Midbrain (tissue), 1 donor: ENCODE data around the gene CDK6.

Source experiments
- DNase-seq: peaks from one replicate; lab custom pipeline; 2025; lab: John Stamatoyannopoulos, UW

Gene CDK6

GRCh38 chr7:92645114-92646061, 191.0 kb downstream of the CDK6 start:
- DNase-seq, result peak; percentile 42

- peak; percentile 21 for DNase-seq
Observed at GRCh38 chr7:92644406-92645113, 191.8 kb downstream of the CDK6 start.

- no peak for DNase-seq
Observed at GRCh38 chr7:92643821-92644220, 192.6 kb downstream of the CDK6 start.

DNA sequence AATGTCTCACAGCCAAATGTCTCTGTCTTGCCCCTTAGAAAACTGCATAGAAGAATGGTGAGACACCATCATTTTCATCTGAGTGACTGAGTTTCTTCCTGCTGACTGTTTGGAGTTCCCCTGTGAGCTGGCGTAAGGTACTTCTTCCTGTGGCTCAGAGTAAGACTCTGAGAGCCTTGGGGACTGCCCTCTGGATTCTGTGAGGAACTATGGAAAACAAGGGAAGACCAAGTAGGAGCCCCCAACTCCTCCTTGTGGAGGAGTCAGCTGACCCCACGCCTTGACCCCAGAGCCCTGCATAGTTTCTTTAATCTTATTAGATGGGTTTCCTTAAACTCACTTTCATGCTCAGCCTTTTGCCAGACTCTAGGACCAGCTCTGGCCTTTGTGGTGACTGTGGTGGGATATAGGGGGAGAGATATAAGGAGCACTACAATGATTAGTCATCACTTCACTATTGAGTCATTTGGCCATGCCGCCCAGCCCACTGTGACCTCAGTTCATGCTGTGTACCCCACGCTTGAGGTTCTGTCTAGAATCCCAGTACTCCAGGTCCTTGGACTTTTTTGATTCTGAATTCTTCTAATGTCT, 194.4 kb downstream of the CDK6 start:
- DNase-seq, result no peak

DNA sequence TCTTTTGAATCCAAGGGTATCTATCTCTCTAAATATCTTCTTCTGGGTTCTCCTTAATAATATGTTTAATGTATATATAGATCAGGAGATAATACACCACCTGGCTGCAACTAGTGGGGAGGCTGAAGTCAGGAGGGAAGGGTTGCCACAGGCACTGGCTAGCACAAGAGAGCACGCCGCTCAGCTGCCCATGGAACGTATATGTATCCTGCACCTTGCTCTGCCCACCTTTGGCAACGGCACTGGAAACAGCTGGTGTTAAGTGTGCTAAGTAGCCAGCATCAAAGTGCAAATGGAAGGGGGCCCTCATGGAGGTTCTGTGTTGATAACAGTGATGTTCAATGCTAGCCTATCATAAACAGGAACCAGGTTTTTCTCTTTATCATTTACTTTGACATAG, 196.4 kb downstream of the CDK6 start:
- DNase-seq, result no peak

- peak; percentile 19 for DNase-seq
Observed at GRCh38 chr7:92639213-92639896, 197.0 kb downstream of the CDK6 start.

GRCh38 chr7:92636018-92636560, 200.3 kb downstream of the CDK6 start:
- no peak for DNase-seq

DNA sequence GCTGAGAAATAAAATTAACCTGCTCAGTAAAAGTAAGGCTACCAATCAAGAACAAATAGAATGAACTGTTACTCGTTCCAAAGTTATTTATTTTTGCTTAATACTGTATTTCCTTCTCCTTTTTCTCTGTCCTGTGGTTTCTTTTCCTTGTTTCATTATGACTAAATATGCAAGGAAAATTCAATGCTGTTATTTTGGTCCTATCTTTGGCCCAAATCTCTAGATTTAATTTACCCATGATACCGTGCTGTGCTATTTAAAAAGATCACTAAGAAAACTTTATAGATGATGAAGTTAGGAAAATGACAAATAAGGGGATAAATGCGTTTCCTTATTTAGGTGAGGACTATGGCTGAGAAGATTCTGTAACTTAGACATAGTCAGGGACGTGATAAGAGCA, 200.8 kb downstream of the CDK6 start:
- no peak for DNase-seq

DNA sequence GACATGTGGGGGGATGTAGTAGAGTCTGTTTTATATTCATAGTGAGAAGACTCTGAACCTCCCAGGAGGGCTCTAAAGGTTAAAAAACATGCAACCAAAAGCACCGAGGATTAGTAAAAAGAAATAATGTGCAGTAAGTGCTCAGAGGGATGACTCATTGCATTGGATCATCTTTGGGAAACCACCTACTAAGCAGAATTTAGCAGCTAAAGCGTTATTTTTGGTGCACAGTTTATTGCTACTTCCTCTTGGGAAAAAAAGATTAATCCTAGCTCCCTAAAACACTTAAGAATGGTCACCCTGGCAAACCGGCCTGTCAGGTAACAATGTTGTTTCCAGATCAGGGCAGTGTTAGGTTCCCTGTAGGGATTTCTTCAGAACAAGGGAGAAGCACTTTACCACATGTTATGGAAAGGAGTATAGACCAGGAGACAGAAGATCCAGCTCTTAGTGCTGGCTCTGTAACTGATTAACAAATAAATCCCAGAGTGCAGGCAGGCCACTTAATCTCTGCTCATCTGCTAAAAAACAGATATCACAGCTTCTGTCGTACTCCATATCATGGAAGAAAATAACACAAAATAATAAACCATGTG, 201.4 kb downstream of the CDK6 start:
- no peak for DNase-seq

DNA sequence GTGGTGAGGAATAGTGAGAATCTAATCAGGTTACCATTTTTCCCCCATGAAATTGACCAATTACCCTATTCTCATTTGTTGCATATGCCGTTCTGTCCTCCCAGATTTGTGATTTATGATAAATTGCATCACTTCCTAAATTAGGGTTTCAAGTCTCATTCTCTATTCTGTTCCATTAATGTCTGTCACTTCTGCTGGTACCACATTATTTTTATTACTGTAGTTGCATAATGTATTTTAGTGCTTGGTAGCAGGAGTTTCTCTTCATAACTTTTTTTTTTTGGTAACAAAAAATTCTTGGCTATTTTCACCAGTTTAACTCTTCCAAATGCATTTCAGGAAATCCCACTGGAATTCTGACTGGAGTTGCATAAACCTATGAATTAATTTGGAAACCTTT, 202.2 kb downstream of the CDK6 start:
- DNase-seq, result no peak

DNA sequence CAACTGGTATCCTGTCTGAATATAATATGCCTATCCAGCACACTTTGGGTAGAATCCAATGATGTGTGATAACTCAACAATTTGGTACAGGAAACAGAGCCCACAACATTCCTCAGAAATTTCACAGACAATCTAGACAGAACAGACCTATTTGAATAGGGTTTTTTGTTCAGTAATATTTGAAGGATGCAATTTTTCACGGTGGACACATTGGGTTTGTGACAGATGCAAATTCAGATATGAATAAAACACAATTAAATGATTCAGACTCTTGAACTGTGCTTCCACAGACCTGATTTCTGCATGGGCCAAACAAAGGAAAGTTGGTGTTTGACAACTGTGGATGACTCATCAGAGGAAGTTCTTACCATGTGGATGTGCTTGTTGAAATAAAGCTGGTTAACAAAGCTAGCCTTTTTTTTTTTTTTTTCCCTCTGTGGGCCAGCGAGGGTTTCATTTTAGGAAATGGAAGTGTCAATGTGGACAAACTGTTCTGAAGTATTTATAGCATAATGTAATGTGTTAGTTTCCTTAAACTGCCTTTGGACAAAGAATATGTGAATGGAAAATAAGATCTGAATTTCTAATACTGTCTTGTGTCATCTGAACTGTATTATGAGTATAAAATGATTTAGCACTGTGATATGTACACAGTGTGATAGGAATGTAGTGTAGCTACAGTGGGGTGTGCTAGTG, 203.0 kb downstream of the CDK6 start:
- peak; percentile 72 for DNase-seq

DNA sequence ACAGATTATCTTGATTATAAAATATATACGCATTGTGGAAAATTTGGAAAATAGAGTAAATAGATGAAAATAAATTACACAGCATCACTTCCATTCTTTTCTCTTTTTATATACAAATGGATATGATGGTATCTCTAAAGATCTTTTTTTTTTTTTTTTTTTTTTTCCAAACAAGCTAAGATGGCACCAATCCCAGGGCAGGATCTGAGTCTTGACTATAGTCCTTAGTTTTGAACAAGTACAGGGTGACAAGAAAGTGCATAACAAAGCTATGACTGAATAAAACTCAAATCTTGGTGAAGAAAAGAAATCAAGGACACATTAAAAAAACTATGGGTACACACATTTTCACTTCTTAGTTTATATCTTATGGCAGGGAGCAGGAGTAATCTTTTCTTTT, 203.6 kb downstream of the CDK6 start:
- no peak for DNase-seq

GRCh38 chr7:92631850-92632487, 204.4 kb downstream of the CDK6 start:
- DNase-seq, result no peak

DNA sequence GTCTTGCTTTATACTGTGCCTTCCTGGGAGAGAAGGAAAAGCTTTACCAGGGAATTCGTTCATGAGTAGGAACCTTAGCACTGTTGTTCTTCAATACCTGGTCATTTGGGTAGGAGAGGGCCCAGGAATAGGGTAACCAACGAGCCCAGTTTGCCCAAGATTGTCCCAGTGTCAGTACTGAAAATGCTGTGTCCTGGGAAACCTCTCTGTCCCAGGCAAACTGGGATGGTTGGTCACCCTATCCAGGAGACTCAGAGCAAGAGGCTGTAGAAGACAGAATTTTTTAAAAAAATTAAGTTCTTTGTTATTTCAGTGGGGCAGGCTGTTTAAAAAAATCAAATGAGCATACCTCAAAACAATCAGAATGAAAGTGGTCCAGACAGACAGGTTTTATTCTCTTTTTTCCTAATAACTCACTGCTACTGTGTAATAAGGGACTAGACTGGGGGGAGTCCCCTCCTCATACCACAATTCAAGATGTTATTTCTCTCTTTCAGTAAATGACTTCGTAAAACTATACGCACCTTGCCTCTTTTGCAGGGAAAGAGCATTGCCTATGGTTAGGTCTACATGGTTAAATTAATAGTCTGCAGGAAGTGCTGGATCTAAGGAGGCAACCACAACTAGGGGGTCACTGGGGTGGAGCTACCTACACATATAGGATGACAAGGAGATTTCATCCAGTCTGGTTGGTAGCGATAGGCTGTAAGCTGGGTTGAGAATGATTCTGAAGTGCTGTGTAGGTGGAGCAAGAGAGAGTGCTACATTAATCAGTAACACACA, 205.1 kb downstream of the CDK6 start:
- no peak for DNase-seq

GRCh38 chr7:92629779-92630178, 206.6 kb downstream of the CDK6 start:
- no peak for DNase-seq

DNA sequence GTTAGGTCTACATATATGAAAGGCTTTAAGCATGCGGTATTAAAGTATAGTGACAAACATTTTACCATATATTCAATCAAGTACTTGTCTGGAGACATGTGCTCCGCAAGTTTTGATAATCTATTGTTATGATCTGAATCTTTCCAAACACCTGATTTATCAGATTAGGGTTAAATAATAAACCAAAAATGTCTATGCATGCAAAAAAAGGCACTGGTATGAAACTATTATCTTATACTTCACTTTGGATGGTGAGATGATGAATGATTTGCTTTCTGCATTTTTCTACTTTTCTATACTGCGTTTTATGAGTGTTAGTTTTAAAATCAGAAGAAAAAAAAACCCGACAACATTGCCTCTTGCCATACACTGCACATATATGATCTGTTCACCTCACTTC, 208.4 kb downstream of the CDK6 start:
- DNase-seq, result no peak

DNA sequence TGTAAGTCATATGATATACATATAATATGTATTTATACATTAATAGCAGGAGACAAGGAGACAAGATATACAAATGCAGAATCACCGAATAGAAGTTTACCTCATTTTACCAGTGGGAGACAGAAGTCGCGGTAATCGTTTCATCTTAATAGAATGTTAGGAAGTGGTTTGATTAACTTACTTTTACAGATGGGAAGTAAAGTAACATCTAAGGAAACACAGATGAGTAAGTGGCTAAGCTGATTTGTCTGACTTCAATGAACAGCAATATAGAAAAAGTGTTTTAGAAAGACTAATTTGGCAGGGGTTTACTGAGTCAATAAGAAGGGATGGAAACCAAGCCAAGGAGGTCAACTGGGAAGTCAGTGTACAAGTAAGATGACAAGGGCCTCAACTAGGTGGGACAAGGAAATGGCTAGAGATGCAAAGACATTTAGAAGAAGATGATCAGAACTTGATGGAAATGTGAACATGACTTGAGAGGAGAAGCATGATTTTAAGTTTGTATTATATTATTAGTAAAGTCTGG, 210.0 kb downstream of the CDK6 start:
- no peak for DNase-seq

DNA sequence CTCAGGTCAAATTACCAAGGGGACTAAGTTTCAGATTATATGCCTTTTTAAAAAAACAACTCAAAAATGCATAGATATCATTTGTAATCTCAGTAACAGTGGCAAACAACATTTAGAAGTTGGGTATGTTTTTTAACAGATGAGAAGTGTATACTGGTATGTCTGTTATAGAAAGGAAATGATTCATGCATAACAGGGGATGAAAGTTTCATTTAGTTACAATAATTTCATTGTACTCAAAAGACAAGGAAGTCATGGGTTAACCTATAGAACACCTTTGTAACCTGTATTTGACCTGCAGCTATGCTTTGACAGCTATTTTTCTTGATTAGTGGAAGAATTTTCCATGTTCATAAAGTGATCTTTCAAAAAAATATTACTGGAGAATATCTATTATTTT, 210.8 kb downstream of the CDK6 start:
- DNase-seq, result no peak

- DNase-seq, result no peak
Observed at GRCh38 chr7:92624298-92624996, 211.9 kb downstream of the CDK6 start.
